ENCODE measurements around the gene SMC3.
"Not testable (repeated sequence)": the region's sequence is repeated elsewhere in the genome, so short reads cannot be mapped to it uniquely, and the experiment has no call there.

Gene SMC3

DNA sequence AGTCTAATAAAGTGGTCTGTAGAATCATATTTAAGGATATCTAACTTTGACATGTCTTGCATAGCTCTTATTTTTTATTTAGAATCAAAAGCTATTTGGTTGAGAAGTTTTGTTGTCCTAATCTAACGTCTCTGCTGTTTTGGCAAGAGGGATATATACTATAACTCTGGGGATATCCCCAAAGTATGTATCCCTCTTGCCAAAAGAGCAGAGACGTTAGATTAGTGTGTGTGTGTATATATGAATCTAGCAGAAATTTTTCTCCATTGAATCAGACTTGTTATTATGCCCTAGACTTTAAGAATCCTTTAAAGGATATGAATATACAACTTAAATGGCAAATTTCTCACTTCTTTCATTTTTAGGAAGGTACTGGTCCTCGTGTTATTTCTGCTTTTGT, 9.6 kb downstream of the SMC3 start:
- no peak for DNase-seq (ENCODE audit: low spot score)

DNA sequence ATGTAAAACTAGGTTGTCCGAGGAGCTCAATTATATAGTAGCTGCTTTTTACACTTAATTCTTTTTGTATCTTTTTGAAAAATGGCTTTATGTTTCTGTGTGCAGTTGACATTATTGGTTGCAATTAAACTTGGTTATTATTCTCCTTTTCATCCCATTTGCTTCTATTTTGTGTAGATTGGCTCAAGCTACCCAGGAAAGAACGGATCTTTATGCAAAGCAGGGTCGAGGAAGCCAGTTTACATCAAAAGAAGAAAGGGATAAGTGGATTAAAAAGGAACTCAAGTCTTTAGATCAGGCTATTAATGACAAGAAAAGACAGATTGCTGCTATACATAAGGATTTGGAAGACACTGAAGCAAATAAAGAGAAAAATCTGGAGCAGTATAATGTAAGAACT, 16.5 kb downstream of the SMC3 start:
- DNase-seq (ENCODE audit: low spot score) = no peak

- no peak for DNase-seq (ENCODE audit: low spot score)
Observed at GRCh38 chr10:110591760-110592159, 24.3 kb downstream of the SMC3 start.

GRCh38 chr10:110597476-110597875, 30.0 kb downstream of the SMC3 start:
- DNase-seq (ENCODE audit: low spot score) = no peak

- DNase-seq (ENCODE audit: low spot score) = peak; percentile 36
Observed at GRCh38 chr10:110600487-110601101, 33.1 kb downstream of the SMC3 start.

- no peak for DNase-seq (ENCODE audit: low spot score)
Observed at GRCh38 chr10:110601581-110601980, 34.1 kb downstream of the SMC3 start.

GRCh38 chr10:110608087-110608486, 40.6 kb downstream of the SMC3 start:
- no peak for DNase-seq (ENCODE audit: low spot score)

DNA sequence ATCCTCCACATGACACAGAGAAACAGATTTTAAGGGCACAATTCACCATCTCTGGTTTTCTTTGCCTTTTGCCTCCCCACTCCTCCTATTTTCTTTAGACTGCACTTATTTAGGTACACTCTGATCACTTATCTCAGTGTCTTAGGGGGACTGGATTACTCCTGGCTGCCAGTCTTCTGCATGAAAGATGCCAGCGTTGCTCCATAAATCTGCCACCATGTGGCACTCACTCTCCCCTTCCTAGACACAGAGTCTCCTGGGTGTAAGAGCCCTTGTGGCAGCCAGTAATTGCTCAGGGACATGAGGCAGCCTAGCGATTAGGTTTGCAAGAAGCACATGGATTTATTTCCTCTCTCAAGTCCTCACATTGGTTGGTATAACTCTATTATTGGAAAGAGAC, 42.1 kb downstream of the SMC3 start:
- no peak for DNase-seq (ENCODE audit: low spot score)

DNA sequence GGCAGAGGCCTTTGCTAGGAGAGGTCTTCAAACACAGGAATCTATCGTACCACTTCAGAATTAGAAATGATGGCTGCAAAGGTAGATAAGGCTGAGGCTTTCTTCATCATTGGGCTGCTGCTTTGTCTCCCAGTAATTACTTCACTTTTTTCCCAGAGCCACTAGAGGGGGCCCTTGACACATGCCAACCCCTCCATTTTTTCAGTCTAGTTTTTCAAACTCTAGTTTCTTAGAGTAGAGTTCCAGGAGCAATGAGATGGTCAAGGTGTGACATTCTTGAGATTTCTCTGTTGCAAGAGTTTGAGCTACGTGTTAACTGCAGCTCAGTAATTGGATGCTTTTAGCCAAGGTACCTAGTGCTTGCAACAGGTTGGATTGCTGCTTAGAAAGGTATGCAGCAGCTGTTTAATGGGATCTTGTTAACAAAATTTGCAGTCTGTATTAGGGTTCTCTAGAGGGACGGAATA, 42.8 kb downstream of the SMC3 start:
- peak; percentile 44 for DNase-seq (ENCODE audit: low spot score)

- DNase-seq (ENCODE audit: low spot score) = not testable (repeated sequence)
Observed at GRCh38 chr10:110610781-110611180, 43.3 kb downstream of the SMC3 start.

DNA sequence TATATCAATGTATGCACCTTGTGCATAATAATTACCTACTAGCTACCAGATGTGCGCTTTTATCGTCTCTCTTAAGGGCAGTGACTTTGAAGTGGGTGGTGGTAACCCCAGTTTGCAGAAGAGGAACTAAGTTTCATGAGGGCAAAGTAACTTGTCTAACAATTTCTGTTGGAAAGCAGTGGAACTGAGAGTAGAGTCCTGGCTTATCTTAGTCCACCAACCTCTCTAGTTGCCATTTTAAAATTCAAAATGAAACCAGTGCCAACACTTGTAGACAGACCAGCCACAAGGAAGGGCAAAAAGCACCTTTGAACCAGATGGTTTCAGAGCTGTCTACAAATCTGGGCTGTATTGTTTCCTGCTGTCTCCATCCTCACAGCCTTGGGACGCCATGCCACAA, 44.6 kb downstream of the SMC3 start:
- DNase-seq (ENCODE audit: low spot score) = no peak

- no peak for DNase-seq (ENCODE audit: low spot score)
Observed at GRCh38 chr10:110612629-110613028, 45.1 kb downstream of the SMC3 start.

DNA sequence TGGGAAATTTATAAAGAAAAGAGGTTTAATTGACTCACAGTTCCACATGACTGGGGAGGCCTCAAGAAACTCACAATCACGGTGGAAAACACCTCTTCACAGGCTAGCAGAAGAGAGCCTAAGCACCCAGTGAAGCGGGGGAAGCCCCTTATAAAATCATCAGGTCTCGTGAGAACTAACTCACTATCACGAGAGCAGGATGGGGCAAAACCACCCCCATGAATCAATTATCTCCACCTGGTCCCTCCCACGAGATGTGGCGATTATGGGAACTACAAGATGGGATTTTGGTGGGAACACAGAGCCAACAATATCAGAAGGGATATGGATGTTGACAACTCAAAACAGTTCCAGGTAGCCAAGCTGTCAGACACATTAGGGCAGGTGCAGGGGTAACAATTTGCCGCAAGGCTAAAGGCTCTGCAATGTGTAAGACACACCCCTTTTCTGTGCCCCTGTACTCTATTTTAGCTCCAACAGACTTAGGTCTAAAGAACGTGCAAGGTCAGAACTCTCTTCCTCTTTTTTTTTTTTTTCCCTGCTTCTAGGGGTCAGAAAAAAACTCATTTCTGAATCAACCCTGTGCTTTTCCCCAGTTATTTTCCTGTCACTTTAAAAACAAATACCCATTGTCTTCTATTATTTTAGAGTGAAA, 46.0 kb downstream of the SMC3 start:
- DNase-seq (ENCODE audit: low spot score) = no peak

GRCh38 chr10:110613996-110614495, 46.6 kb downstream of the SMC3 start:
- no peak for DNase-seq (ENCODE audit: low spot score)

GRCh38 chr10:110615057-110615747, 47.7 kb downstream of the SMC3 start:
- no peak for DNase-seq (ENCODE audit: low spot score)

DNA sequence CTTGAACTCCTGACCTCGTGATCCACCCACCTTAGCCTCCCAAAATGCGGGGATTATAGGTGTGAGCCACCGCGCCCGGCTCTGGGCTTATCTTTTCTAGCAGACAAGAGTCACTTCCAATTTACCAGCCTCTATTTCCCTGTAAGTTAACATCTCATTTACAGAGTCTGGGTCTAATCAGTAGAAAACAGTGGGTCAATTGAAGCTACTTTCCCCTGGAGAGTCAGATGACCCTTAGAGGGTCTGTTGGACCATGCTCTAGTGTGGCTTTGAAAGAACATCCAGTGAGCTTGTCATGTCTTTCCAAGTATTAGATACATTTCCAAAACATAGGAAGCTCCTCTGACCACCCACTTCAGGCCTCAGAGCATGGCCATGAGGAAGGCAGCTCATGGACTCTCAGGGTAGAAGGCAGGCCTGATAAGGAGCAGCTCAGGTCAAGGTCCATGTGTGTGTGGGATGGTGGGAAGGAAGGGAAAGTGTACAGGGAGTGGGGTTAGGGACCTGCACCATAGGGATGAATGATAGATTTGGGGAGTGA, 49.1 kb downstream of the SMC3 start:
- DNase-seq (ENCODE audit: low spot score) = no peak

- no peak for DNase-seq (ENCODE audit: low spot score)
Observed at GRCh38 chr10:110617425-110618229, 50.1 kb downstream of the SMC3 start.

DNA sequence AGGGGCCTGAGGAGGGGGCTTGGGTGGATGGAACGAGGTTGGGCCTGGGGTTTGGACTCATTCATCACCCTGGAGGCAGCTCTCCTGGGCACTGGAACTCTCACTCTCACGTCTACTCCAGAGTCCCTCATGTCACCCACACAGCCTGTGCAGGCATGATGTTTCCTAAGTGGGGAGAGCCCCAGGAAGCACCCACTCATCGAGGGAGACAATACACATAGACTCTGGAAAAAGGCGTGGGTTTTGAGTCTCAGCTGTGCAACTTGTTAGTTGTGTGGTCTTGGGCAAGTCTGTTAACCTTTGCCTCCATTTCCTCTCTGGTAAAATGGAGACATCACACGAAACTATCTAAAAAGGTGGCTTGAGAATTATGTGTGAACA, 50.7 kb downstream of the SMC3 start:
- no peak for DNase-seq (ENCODE audit: low spot score)

DNA sequence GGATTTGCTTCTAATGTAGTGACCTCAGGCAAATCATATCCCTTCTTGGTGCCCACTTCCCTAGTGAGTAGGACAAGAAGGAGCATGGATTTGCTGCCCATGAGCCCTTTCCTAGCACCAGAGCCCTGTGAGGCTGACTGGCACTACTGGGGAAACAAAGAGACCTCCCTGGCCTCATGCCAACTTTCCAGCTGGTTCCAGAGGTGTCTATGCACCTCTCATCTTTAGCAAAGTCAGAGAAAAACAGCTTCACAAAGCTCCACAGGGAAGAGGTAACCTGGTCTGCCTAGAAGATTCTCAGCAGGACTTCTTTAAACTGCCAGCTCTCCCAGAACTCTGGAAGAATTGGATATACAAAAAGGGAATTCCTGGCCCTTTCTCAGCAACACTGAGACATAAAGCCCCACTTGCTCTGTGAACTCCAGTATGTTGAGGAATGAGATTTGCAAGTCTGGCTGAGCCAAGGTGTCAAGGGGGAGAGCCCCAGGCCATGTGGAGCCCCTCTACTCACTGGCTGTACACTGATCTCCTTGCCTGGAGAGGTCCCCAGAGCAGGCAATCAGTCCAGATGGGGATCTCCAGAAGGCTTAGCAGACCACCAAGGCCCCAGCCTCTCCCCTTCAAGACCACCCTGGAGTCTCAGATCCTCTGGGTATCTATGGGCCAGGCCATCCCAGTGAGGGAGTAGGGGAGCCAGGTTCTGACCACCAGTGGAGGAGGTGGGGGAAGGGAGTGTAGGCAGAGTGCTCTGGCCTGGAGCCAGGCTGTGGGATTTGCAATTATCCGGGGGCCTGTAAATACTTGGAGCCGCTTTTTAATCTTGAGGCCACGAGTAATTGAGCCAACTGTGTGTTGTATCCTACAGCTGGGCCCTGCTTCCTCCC, 52.3 kb downstream of the SMC3 start:
- no peak for DNase-seq (ENCODE audit: low spot score)

DNA sequence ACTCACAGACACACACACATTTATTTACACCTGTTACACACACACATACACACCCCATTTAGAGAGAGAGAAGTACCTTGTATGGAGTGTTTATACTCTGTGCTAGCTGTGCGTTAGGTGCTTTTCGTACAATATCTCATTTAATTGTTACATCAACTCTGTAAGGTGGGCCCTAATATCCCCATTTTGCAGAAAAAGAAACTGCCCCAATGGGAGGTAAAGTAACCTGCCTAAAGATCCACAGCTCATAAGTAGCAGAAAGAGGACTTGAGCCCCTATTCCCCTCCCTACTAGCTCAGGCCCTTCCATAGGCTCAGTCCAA, 52.9 kb downstream of the SMC3 start:
- DNase-seq (ENCODE audit: low spot score) = no peak

GRCh38 chr10:110623316-110623715, 55.8 kb downstream of the SMC3 start:
- not testable (repeated sequence) for DNase-seq (ENCODE audit: low spot score)
